HepG2 (cell line): ENCODE data around the gene CRISPLD2.
"Not testable (repeated sequence)": the region's sequence is repeated elsewhere in the genome, so short reads cannot be mapped to it uniquely, and the experiment has no call there.

ENCODE experiments used
- PHB2 ChIP-seq: fragments of 450-650 bp; IDR thresholded peaks from 2 replicates; pipeline ENCODE4 v1.6.1; 2018; ENCODE audit not compliant: partially characterized antibody
- POLR2AphosphoS5 ChIP-seq: IDR thresholded peaks from 2 replicates; pipeline ENCODE4 v1.6.1; 2012; ENCODE audit warnings: low read depth, low read length
- REST ChIP-seq, 2 experiments: IDR thresholded peaks; 2 replicates each; pipeline ENCODE4 v1.6.1; 2011 to 2012; ENCODE audit warnings: low read length in 2 of 2, borderline replicate concordance in 1 of 2, low read depth in 1 of 2, mild to moderate bottlenecking in 1 of 2, moderate library complexity in 1 of 2

GRCh38 chr16:84855435-84856202, 35.8 kb downstream of the CRISPLD2 start:
- TF ChIP-seq PHB2; REST (IDR thresholded peaks at IDR 0.05; ENCODE audit: borderline replicate concordance in 1 of 2, low read depth in 1 of 2, low read length in 2 of 2); POLR2AphosphoS5: not testable (repeated sequence)
